Lower leg skin (tissue), 4 donors: Measurements from ENCODE around the gene SLC35G2. TPM values are rescaled to one million over a fixed set of nuclear protein-coding genes. Genes with fewer than 3 reads are reported as not detected.
"Not testable (repeated sequence)": the region's sequence is repeated elsewhere in the genome, so short reads cannot be mapped to it uniquely, and the experiment has no call there.

ENCODE experiments used
- DNase-seq, 2 donors: peaks; one replicate each; pipeline ENCODE4 v3.0.0-alpha.2; 2019; ENCODE audit warnings: low spot score in 2 of 2
- H3K4me3 ChIP-seq: fragments of 200-600 bp; sonication (generic); 2 replicates; pipeline ENCODE4 v1.5.1; 2017; ENCODE audit warnings: mild to moderate bottlenecking, low read depth; ENCODE audit not compliant: poor library complexity, severe bottlenecking
- POLR2A ChIP-seq, 2 donors: fragments of 450-650 bp; IDR thresholded peaks; one replicate each; pipeline ENCODE4 v1.6.1; 2016 to 2017; ENCODE audit warnings: antibody characterized with exemption in 2 of 2, mild to moderate bottlenecking in 1 of 2, moderate library complexity in 1 of 2
- WGBS, 2 donors: methylation state at CpG; one replicate each; pipeline ENCODE4 v1.1.5; 2018; 5-methylcytosine and 5-hydroxymethylcytosine counted together
- intact Hi-C: fragments of 100-400 bp; cut with DNase I; formaldehyde crosslinking; loops from one replicate; pipeline ENCODE4 v1.15.0; 2023; ENCODE audit warnings: low total_unique reads
- total RNA-seq, 4 donors: library from RNA; depleted of rRNA; stranded (reverse); fragments of >200 nt; gene quantifications; one replicate each; pipeline ENCODE4 v1.1.0, GENCODE V29; 2016
- TF ChIP-seq, protein P1 (sequence below), 3 donors: fragments of 450-650 bp; IDR thresholded peaks; one replicate each; pipeline ENCODE4 v1.5.1; 2016; ENCODE audit warnings: antibody characterized with exemption in 3 of 3, mild to moderate bottlenecking in 3 of 3, moderate library complexity in 2 of 3

Gene SLC35G2
- total RNA-seq, 4 donors from 2014 or later: 1.6 to 4.1 (median 2.6) TPM

DNA sequence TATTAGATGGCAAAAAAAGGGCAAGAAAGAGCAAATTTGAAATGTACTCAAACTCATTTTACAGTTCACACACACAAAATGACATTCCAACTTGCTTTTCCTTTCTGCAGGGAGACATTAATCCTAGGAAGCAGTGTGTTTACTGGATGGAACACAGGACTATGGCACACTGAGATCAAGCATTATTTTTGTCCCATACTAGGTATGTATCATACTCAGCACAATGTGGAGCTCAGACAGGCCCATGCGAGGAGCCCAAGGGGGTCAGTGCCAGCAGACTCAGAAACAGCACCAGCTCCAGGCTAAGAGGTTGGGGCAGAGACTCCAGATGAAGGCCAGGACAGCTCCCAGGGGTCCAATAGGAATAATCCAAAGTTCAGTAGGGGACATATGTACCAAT, 30.8 kb upstream of the SLC35G2 start:
- H3K4me3 ChIP-seq: no peak overlapping the region
- 78 to 81% methylated on average over 1 of the region's 1 CpG for WGBS, 2 donors
- TF ChIP-seq POLR2A (IDR thresholded peaks at IDR 0.05): no peak
- TF ChIP-seq, protein P1, sequence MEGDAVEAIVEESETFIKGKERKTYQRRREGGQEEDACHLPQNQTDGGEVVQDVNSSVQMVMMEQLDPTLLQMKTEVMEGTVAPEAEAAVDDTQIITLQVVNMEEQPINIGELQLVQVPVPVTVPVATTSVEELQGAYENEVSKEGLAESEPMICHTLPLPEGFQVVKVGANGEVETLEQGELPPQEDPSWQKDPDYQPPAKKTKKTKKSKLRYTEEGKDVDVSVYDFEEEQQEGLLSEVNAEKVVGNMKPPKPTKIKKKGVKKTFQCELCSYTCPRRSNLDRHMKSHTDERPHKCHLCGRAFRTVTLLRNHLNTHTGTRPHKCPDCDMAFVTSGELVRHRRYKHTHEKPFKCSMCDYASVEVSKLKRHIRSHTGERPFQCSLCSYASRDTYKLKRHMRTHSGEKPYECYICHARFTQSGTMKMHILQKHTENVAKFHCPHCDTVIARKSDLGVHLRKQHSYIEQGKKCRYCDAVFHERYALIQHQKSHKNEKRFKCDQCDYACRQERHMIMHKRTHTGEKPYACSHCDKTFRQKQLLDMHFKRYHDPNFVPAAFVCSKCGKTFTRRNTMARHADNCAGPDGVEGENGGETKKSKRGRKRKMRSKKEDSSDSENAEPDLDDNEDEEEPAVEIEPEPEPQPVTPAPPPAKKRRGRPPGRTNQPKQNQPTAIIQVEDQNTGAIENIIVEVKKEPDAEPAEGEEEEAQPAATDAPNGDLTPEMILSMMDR (IDR thresholded peaks at IDR 0.05): no peak
- intact Hi-C loops: no loop called here
- DNase-seq: no peak

- intact Hi-C loops: no loop called here
- 86 to 87% methylated on average over 1 of the region's 1 CpG for WGBS, 2 donors
- no peak for TF ChIP-seq POLR2A (IDR thresholded peaks at IDR 0.05)
- TF ChIP-seq, protein P1 (IDR thresholded peaks at IDR 0.05): no peak
- no peak for DNase-seq
- no peak overlapping the region for H3K4me3 ChIP-seq
These were observed 28.9 kb upstream of the SLC35G2 start for GRCh38 chr3:136789976-136790375.

DNA sequence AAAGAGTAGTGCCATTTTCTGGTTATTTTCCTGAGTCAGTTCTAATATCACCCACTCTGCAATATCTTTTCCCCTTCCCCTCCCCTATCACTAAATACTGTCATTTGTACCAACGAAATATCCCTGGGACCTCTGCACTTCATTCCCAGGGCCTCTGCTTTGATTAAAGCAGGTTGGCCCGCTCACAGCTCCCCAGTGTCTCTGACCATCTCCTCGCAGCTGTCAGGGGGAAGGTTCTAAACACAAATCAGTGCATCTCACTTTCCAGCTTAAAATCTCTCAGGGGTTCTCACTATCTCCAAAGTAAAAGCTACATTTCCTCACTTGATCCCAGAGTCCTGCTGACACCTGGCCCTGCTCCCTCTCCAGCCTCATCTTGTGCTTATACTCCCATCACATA, 28.1 kb upstream of the SLC35G2 start:
- intact Hi-C loops: no loop called here
- 92 to 94% methylated on average over 3 of the region's 3 CpGs for WGBS, 2 donors
- no peak overlapping the region for H3K4me3 ChIP-seq
- DNase-seq: no peak
- TF ChIP-seq, protein P1 (IDR thresholded peaks at IDR 0.05): no peak
- TF ChIP-seq POLR2A (IDR thresholded peaks at IDR 0.05): no peak

DNA sequence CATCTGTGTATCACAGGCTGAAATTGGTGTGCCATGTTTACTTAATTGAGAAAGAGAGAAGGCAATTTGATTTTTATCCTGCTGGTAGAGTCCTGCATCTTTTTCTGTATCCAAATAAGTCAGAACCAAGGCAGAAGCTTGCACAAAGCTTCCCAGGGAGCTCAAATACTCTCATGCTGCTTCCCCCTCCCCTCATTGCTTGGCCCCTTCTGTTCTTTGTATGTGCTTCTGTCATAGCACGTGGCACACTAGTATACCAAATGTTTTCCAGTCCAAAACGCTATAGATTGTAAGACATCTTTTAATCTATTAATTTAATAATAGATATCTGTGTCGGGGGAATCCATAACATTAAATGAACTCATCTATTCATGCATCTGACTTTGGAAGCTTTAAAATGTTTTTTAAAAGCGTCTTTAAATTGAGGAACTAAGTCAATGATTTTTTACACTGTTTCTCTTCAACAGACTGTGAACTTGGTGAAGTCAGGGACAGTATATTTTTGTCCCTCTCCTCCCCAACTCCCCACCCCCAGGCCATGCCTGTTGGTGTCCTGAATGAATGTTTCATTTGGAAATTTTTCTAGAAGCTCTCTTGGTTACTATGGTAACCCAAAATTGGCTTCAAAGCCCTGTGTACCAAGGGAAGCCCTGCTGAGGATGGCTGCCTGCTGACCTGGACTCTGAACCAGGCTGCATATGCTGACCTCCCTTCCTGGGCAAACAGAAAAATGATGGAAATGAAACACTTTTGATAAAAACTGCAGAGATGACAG, 26.2 kb upstream of the SLC35G2 start:
- TF ChIP-seq POLR2A (IDR thresholded peaks at IDR 0.05): no peak
- TF ChIP-seq, protein P1 (IDR thresholded peaks at IDR 0.05): no peak
- intact Hi-C loops: no loop called here
- DNase-seq: no peak
- WGBS, 2 donors: 59 to 60% methylated on average over 4 of the region's 4 CpGs
- H3K4me3 ChIP-seq: no peak overlapping the region

- not testable (repeated sequence) for H3K4me3 ChIP-seq, DNase-seq
- 97% methylated on average over 9 to 10 of the region's 10 CpGs for WGBS, 2 donors
These were observed 17.8 kb upstream of the SLC35G2 start for GRCh38 chr3:136801146-136801545.

GRCh38 chr3:136802481-136802996, 16.4 kb upstream of the SLC35G2 start:
- WGBS, 2 donors: 24 to 25% methylated on average over 5 of the region's 5 CpGs
- no peak for DNase-seq
- TF ChIP-seq, protein P1 (IDR thresholded peaks at IDR 0.05): no peak
- TF ChIP-seq POLR2A (IDR thresholded peaks at IDR 0.05): no peak
- H3K4me3 ChIP-seq: no peak overlapping the region
- intact Hi-C loops: no loop called here

More at GRCh38 chr3:136801146-136801545, 17.8 kb upstream of the SLC35G2 start:
- intact Hi-C loops: not testable (repeated sequence)
